HS-27A (cell line): ENCODE measurements around the gene RTN4IP1.
"Not testable (repeated sequence)": the region's sequence is repeated elsewhere in the genome, so short reads cannot be mapped to it uniquely, and the experiment has no call there.

Experiments
- DNase-seq: peaks from one replicate; pipeline ENCODE4 v3.0.0-alpha.2; 2012; ENCODE audit warnings: low read depth, missing footprints

RTN4IP1 gene

DNA sequence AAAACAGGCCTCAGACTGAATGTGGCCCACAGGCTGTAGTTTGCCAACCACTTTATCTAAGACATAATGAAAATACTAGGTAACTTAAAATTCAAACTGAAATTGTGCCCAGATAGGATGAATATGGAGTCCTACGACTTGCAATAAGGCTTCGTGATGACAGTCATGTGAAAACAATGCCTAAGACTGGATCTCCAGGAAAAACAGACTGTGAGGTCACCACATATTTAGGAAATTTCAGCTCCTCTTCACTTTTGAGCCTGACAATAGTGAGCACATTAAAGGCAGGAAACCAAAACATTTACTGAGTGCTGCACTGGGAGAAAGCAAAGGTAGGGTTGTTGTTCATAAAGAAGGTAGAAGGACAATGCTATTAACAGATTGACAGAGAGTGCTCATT is 50.0 kb downstream of the RTN4IP1 start:
- DNase-seq, result no peak

DNA sequence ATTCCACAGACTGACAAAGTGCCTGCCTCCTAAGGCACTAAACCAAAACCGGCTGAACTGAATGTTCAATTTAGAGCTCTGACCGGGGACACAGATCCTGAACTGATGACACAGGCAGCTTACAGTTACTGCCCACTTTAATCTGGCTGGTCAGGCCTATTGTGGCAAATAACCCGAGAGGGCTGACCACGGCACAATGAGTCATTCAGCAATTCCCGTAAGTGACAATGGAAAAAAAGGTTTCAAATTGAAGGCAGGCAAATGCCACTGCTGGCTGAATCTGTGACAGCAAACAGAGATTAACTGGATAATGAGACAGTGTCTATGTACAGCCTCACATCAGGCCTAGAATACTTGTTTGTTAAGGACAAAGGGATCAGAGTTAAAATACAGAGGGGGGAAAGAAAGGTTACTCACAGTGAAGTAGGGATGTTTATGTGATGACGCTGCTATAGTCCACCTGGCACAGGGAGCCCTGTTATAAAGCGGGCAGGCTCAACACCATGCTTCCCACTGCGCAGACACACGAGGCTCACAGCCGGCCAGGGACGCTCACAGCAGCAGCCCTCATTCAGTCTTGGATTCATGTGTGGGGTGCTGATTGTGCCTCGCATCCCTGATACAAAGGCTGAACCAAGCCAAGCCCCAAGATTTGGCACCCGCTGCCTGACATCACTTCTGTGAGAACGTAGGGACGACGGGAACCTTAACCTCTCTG is 54.4 kb downstream of the RTN4IP1 start:
- DNase-seq, result no peak

DNA sequence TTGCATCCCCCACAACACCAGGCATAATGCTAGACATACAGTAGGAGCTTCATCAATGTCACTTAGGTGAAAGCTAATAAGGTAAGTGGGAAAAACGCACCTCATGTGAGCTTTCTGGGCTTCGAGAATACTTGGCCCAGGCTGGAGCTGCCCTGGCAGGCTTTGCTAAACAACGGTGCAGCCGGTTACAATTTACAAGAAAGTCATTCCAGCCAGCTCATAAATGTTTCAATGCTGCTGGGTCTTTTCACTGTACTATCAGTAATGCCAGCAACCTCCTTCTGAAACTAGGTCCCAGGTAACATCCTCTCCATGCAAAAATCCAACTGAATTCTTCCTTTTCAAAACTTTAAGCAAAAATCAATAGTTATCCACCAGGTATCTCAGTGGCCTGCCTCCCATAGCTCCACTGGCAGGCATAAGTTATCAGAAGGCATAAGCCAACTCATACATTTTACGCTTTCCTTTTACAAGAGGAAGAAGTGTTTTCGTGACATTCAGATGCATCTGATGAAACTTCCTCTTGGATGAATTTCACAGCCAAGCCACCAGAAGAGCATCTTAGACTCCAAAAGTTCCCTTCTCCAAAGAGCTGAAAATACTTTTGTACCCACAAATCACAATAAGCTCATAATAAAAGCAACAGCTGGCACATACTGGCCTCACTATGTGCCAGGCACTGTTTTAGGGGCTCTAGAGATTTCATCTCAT is 56.3 kb downstream of the RTN4IP1 start:
- DNase-seq, result no peak

DNA sequence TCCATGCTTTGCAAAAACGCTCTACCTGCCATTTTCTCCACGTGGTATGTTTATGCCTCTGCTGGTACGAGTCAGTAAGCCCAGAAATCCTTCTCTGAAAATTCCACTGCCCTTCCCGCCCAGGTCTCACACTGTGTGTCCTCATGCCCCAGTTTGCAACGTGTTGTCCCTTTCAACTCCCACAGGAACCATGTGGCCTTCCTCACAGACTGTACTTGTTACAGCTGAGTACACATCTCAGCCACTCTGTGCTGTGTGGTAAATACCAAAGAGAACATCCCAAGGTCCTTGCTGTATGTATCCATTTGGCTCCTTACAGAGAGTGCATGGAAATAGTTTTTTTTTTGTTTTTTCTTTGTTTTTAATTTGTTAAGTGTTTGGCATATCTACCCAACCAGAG is 56.9 kb downstream of the RTN4IP1 start:
- DNase-seq, result no peak

DNA sequence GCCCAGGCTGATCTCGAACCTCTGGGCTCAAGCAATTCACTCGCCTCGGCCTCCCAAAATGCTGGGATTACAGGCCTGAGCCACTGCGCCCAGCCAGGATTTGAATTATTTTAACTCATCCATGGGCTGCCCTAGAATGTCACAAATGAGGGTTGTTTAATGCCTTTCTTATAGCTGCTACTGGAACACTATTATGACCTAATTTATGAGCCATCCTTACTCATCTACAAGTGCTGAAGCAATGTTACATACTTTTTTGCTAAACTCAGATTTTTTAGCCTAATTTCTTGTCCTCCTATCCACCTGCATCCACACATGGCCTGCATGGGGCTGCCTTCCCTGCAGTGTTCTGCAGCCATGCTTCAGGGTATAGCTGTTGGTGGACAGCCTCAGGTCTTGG is 59.9 kb downstream of the RTN4IP1 start:
- DNase-seq, result no peak

DNA sequence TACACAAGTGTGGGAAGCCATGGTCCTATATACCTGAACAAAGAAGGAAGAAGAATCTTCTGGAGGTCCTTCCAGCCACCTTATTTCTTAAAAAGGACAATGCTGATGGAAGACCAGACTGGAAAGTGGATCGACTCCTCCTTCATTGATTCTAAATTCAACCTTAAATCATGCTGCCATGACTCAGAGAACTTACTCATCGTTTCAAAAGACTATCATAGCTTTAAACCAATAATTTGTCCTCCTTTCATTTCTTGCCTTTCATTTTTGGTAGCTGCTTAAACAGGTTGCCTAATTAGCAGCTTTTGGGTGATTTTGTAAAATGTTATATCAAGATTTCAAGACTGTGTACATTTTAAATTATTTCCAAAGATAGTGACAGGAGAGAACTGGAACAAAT is 60.8 kb downstream of the RTN4IP1 start:
- no peak for DNase-seq

DNA sequence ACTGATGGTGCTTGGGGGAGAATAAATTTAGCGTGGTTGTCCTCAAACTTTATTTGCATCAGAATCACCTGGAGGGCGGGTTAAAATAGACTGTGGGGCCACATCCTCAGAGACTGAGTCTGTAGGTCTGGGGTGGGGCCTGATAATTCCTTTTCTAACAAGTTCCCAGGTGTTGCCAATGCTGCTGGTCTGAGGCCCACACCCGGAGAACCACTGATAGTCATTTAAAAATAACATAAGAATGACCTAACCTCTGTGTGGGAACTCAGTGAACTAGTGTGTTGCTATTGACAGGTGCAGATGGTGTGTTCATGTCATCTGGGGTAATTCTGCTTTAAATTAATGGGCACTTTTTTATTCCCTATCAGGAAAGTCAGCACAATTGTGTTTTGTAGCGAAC is 64.8 kb downstream of the RTN4IP1 start:
- DNase-seq, result no peak

DNA sequence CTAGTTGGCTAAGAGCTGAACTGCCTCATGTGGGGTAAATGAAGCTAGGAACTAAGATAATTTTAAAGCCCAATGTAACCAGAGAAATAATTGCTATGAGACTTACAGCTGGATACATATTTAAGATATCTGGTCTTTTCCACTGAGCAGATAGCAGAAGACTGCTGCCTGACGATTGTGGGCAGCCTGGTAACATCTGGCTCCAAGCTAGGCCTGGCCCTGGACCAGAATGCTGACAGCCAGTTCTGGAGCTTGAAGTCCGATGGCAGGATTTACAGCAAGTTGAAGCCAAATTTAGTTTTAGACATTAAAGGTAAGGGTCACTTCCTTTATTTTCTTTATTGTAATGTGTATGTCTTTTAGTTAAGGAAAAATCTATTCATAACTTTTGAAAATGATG is 65.7 kb downstream of the RTN4IP1 start:
- DNase-seq, result no peak

DNA sequence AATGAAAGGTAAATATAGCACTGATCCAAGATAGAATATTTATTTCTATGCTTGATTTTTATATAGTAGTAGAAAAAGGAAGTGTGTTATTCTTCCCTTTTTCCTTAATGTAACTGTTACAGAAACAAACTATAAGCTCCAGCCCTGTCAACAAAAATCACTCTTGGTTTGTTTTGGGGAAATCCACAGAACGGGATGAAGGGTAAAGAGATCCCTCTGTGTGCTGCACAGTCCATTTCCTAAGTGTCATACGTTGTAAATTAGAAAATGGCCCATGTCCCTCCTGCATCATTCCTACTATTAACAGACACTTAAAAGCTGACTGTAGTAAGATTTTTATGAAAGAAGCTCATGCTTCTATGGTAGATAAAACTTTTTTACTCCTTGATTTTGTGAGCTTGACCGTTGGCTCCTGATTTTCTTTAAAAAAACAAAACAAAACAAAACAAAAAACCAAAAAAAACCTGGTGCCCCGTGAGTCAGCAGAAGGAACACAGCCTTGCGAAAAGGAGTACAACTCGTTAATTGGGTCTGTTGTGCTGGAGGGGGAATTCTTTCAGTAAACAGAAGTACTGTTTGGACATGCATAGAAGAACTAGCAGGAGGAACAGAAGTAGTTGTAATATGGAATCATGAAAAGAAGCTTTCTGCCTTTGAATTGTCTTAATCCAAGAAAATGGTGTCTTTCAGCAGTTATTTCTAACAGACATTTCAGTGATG is 67.5 kb downstream of the RTN4IP1 start:
- DNase-seq, result no peak

DNA sequence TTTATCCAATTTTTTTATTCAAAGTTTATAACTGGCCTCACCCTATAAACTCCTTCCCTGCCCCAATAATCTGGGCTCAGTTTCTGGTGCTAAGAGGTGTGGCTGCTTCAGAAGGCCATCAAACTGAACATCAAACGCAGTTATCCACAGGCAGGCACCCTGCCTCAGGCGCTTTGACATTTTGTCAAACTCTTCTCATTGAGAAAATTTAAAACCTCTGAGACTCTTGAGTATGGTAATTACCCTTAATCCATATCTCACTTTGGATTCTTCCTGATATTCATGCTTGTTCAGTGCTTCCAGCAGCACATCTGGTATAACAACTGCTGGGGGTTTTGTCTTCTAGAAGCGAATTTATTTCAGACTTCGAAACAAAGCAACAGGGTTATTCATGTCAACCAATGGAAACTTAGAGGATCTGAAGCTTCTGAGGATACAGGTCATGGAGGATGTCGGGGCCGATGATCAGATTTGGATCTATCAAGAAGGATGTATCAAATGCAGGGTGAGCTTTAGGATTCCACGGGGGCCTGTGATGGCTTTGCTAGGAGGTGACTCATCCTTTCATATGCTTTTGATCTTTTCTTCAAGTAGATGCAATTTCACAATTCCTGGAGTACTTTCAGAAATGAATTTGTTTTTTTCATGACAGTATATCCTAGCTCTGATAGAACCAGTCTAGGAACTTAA is 68.2 kb downstream of the RTN4IP1 start:
- DNase-seq, result no peak

DNA sequence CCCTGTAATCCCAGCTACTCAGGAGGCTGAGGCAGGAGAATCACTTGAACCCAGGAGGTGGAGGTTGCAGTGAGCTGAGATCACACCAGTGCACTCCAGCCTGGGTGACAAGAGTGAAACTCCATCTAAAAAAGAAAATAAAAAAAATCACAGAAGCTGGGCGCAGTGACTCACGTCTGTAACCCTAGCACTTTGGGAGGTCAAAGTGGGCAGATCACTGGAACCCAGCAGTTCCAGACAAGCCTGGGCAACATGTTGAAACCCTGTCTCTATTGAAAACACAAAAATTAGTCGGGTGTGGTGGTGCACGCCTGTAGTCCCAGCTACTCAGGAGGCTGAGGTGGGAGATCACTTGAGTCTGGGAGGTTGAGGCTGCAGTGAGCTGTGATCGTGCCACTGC is 69.6 kb downstream of the RTN4IP1 start:
- DNase-seq, result not testable (repeated sequence)

DNA sequence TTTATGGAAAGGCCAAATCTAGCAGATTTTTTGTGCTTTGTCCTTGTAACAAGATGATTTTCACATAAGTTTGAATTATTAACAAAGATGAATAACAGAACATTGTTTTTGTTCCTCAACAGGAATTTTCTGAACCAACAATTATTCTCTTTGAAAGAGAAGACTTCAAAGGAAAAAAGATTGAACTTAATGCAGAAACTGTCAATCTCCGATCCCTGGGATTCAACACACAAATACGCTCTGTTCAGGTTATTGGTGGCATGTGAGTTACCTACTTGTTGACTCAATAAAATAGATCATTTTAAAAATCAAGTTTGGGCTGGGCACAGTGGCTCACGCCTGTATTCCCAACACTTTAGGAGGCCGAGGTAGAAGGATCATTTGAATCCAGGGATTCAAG is 70.9 kb downstream of the RTN4IP1 start:
- no peak for DNase-seq

DNA sequence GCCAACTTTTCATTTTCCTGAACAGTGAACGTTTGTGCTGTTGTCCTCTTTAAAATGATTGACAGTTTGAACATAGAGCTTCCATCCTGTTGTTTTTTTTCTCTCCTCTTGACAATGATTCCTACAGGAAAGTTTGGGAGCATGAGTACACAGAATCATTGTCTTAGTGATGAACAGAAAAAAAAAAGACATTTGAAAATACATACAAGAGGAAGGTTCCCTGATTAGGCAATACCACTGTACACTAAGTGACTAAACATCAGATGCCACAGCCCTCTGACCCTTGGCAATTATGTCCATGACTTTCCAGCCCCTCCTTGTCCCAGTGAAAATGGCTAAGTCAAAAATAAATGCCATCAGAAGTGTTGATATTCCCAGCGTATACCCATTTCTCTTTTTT is 71.5 kb downstream of the RTN4IP1 start:
- no peak for DNase-seq

DNA sequence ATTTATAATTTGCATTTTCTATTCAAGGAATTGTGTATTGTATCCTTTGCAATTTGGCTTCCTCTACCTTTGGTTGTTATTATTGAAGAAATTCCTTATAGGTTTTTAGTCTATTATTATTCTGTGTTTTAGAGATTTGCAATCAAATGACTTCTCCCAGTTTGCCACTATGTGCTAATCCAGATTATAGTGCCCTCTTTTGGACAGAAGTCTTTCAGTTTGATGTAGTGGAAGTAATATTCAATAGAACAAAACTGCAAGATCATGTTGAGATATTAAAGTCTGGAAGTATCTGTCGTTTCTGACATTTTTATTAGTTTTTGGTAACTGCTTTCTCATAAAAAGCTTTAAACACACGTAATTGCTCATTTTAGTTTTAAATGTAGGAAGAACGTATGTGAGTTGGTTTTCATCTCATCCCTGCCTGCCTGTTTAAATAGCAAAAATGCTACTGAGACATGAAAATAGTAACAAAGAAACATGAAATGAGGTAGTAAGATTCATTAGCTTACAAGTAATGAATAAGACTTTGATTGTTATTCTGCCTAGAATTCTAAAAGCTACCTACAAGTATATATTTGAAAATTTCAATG is 72.8 kb downstream of the RTN4IP1 start:
- no peak for DNase-seq

DNA sequence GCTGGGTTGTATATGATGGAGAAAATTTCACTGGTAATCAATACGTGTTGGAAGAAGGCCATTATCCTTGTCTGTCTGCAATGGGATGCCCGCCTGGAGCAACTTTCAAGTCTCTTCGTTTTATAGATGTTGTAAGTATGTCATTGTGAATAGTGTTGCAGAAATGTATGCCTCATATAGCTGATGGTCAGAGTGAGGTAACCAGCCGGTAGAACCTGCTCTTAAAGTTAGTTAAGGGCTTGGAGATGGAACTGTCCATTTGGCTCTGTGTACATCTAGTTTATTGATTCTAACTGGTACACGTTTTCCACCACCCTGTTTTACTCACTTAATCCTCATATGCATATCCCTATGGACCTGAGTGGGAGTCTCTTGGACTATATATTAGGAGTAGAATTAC is 73.5 kb downstream of the RTN4IP1 start:
- no peak for DNase-seq

DNA sequence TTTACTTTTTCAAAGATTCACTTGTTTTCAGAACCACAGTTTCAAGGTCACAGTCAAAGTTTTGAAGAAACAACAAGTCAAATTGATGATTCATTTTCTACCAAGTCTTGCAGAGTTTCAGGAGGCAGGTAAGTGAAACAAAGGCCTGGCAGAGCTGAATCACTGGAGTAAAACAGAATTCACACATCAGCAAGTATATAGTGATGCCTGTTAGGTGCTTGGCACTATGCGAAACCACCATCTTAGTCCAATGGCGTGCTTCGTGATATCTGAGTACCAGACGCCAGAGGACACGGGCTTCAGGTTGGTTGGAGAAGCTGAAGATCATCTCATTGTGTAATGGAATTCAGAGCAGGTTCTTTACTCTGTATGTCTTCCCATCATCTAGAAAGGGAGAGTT is 75.9 kb downstream of the RTN4IP1 start:
- DNase-seq, result no peak

DNA sequence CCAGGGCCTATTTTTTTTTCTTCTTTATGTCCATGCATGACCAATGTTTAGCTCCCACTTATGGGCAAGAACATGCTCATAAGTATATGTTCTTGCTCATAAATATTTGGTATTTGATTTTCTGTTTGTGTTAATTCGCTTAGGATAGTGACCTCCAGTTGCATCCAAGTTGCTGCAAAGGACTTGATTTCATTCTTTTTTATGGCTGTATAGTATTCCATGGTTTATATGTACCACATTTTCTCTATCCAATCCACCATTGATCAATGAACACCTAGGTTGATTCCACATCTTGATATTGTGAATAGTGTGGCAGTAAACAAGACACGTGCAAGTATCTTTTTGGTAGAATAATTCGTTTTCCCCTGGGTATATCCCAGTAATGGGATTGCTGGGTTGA is 78.1 kb downstream of the RTN4IP1 start:
- no peak for DNase-seq

DNA sequence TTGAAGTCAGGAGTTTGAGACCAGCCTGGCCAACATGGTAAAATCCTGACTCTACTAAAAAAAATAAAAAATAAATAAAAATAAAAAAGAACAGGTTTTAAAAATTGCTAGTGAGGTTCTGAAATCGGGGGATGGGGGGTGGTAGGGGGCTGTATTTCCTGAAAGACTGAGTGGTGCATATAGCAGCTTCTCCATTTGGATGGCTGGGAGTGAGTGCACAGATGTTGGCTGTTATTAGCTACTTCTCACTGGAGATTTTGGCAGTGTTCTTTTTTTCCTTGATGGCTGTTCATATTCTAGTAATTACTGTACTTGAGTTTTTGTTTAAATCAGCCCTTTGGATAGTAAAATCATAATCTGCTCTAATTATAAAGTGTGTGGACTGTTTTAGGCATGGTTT is 79.8 kb downstream of the RTN4IP1 start:
- DNase-seq, result no peak

DNA sequence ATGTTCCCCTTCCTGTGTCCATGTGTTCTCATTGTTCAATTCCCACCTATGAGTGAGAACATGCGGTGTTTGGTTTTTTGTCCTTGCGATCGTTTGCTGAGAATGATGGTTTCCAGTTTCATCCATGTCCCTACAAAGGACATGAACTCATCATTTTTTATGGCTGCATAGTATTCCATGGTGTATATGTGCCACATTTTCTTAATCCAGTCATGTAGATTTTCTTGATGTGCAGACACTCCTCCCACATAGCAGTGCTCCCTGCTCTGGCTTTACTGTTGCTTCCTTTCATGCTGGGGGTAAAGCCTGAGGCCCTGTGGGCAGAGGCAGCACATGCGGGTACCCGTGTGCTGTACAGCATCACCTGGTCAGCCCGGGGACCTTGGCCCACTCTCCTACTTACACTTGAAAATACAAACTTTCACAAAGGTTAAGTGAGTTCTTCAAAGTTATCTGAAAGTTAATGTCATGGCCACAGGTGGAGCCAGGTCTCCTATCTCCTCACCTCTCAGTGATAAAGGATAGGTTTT is 80.3 kb downstream of the RTN4IP1 start:
- not testable (repeated sequence) for DNase-seq

DNA sequence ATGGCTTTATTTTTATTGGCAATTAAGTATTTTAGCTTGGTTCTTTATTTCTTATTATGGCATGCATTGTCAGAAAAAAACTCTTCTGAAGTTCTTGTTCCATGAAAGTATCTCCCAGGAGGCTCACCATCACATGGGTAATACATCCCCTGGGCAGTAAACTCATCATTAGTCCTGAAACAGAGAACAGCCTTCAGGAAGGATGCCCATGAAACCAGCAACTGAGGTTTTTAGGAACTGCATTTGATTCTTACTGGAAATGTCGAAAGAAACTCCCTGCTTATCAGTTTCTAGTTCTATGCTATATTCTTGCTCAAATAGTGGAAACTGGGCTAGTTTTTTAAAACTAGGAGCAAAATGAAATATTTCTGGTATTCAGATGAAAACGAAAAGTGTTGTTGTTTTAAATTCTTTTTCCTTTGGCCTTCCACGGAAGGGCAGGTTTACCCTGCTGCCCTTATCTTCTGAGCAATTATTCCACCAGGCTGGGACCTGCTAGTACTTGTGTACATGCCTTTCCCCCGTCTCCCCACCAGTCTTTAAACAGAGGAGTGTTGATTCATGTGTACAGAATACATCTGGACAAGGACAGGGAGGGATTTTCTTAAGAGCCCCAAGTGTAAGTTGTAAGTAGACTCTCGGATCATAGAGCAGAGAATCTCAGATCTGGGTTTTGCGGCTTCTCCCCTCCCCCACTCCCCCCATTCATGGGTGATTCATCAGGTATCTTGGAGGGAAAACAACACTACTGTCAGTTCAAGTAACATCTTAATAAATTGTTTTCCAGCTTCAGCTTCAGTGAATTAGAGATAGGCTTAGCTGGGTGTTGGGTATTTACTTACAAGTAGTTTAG is 81.5 kb downstream of the RTN4IP1 start:
- DNase-seq, result no peak
